A549 (cell line): ENCODE data around the gene ADARB2. TPM values are rescaled to one million over a fixed set of nuclear protein-coding genes. Genes with fewer than 3 reads are reported as not detected.
"Not testable (repeated sequence)": the region's sequence is repeated elsewhere in the genome, so short reads cannot be mapped to it uniquely, and the experiment has no call there.

Experiments used
- ATAC-seq, 2 experiments: fragments of 200-7000 bp in 1 of 2; fragments of >200 bp in 1 of 2; cut with Nextera tagmentation in 1 of 2; cut with Tn5 transposase in 1 of 2; 3 replicates each; pipeline versions ENCODE4 v1.8.0 to v1.9.1; 2018 to 2020; ENCODE audit warnings: mild to moderate bottlenecking in 1 of 2, moderate library complexity in 1 of 2
- CTCF ChIA-PET: fragments of 300-600 bp; sonication (Branson Sonifier 250); formaldehyde crosslinking; extraction: SDS; loops from one replicate; lab custom pipeline; 2021; ENCODE audit warnings: antibody characterized with exemption, inconsistent platforms; lab: Yijun Ruan, JAX
- POLR2A ChIA-PET: fragments of 350-600 bp; formaldehyde crosslinking; extraction: SDS; loops from one replicate; lab custom pipeline; 2021; ENCODE audit warnings: antibody characterized with exemption, inconsistent platforms; lab: Yijun Ruan, JAX
- DNase-seq, 2 experiments: peaks; one replicate each; pipeline versions ENCODE4 v3.0.0 to v3.0.0-alpha.2; 2011 to 2016; ENCODE audit warnings: low read depth in 1 of 2, low spot score in 1 of 2
- FAIRE-seq: peaks from 2 replicates; lab custom pipeline; 2011; peaks lifted over from hg19 to GRCh38; lab: Jason Lieb, UNC
- H3K27ac ChIP-seq, 2 experiments: fragments of >200 bp; sonication (Bioruptor Twin); formaldehyde crosslinking; 3 replicates each; pipeline ENCODE4 v1.5.1; 2016 to 2017
- H3K4me1 ChIP-seq: fragments of >200 bp; sonication (Bioruptor Twin); formaldehyde crosslinking; 3 replicates; pipeline ENCODE4 v1.6.1; 2016
- H3K4me2 ChIP-seq: fragments of >200 bp; sonication (Bioruptor Twin); formaldehyde crosslinking; 3 replicates; pipeline ENCODE4 v1.6.1; 2016
- H3K4me3 ChIP-seq: fragments of >200 bp; sonication (Bioruptor Twin); formaldehyde crosslinking; 3 replicates; pipeline ENCODE4 v1.5.1; 2016
- H3K9me3 ChIP-seq: fragments of >200 bp; sonication (Bioruptor Twin); formaldehyde crosslinking; 3 replicates; pipeline ENCODE4 v1.6.1; 2016
- CBX2 ChIP-seq: fragments of 200-600 bp; sonication (generic); IDR thresholded peaks from 2 replicates; pipeline ENCODE4 v1.6.1; 2016; ENCODE audit warnings: low read depth, mild to moderate bottlenecking, borderline replicate concordance
- CHD2 ChIP-seq: fragments of 150-350 bp; IDR thresholded peaks from 2 replicates; pipeline ENCODE4 v1.6.1; 2014; ENCODE audit warnings: low read length; ENCODE audit not compliant: partially characterized antibody
- CTCF ChIP-seq: fragments of >200 bp; sonication (Bioruptor Twin); formaldehyde crosslinking; IDR thresholded peaks from 3 replicates; pipeline ENCODE4 v1.5.1; 2016
- EHF ChIP-seq: fragments of 250-450 bp; sonication (Bioruptor Pico); IDR thresholded peaks from 2 replicates; pipeline ENCODE4 v1.5.0; 2020; ENCODE audit warnings: mild to moderate bottlenecking
- EHMT2 ChIP-seq: fragments of 200-600 bp; sonication (generic); IDR thresholded peaks from 2 replicates; pipeline ENCODE4 v1.6.1; 2016; ENCODE audit warnings: antibody characterized with exemption, low read depth, mild to moderate bottlenecking, moderate library complexity
- FOSB ChIP-seq: fragments of 250-450 bp; sonication (Bioruptor Pico); IDR thresholded peaks from 2 replicates; pipeline ENCODE4 v1.5.0; 2020; ENCODE audit warnings: mild to moderate bottlenecking, moderate library complexity
- FOXS1 ChIP-seq: fragments of 250-450 bp; sonication (Bioruptor Pico); IDR thresholded peaks from 2 replicates; pipeline ENCODE4 v1.5.0; 2020; ENCODE audit warnings: mild to moderate bottlenecking, moderate library complexity
- HDAC2 ChIP-seq: fragments of 200-600 bp; sonication (generic); IDR thresholded peaks from 2 replicates; pipeline ENCODE4 v1.6.1; 2016
- HEYL ChIP-seq: fragments of 250-450 bp; sonication (Bioruptor Pico); IDR thresholded peaks from 2 replicates; pipeline ENCODE4 v1.8.0; 2021; ENCODE audit warnings: mild to moderate bottlenecking, moderate library complexity
- HMGXB4 ChIP-seq: fragments of 250-450 bp; sonication (Bioruptor Pico); IDR thresholded peaks from 2 replicates; pipeline ENCODE4 v1.5.0; 2021; ENCODE audit warnings: mild to moderate bottlenecking, moderate library complexity, borderline replicate concordance
- JUNB ChIP-seq: fragments of >200 bp; sonication (Bioruptor Twin); formaldehyde crosslinking; IDR thresholded peaks from 2 replicates; pipeline ENCODE4 v1.6.1; 2016
- MAFK ChIP-seq: fragments of 450-650 bp; IDR thresholded peaks from 2 replicates; pipeline ENCODE4 v1.6.1; 2014; ENCODE audit not compliant: partially characterized antibody
- MAZ ChIP-seq: fragments of 150-350 bp; IDR thresholded peaks from 2 replicates; pipeline ENCODE4 v1.6.1; 2014; ENCODE audit warnings: antibody characterized with exemption, low read depth, low read length, borderline replicate concordance
- NFE2L2 ChIP-seq: fragments of 150-350 bp; conservative IDR thresholded peaks from 2 replicates; pipeline ENCODE4 v1.6.1; 2014; ENCODE audit warnings: low read length
- NPAS2 ChIP-seq: fragments of 250-450 bp; sonication (Bioruptor Pico); IDR thresholded peaks from 2 replicates; pipeline ENCODE4 v1.8.0; 2022; ENCODE audit warnings: mild to moderate bottlenecking, moderate library complexity, borderline replicate concordance
- NR3C1 ChIP-seq: fragments of >200 bp; sonication (Bioruptor Twin); formaldehyde crosslinking; IDR thresholded peaks from 3 replicates; pipeline ENCODE4 v1.6.1; 2017
- POLR2A ChIP-seq: IDR thresholded peaks from 2 replicates; pipeline ENCODE4 v1.6.1; 2012; ENCODE audit warnings: mild to moderate bottlenecking, low read length
- RAD21 ChIP-seq, 2 experiments: fragments of >200 bp in 1 of 2; sonication (Bioruptor Twin) in 1 of 2; formaldehyde crosslinking in 1 of 2; IDR thresholded peaks in 1 of 2; conservative IDR thresholded peaks in 1 of 2; 2 replicates in 1 of 2; 3 replicates in 1 of 2; pipeline ENCODE4 v1.6.1; 2012 to 2018; ENCODE audit warnings: inconsistent platforms in 1 of 2
- RARB ChIP-seq: fragments of 250-450 bp; sonication (Bioruptor Pico); IDR thresholded peaks from 2 replicates; pipeline ENCODE4 v1.8.0; 2021; ENCODE audit warnings: mild to moderate bottlenecking, moderate library complexity
- RNF2 ChIP-seq: fragments of 200-600 bp; sonication (generic); IDR thresholded peaks from 2 replicates; pipeline ENCODE4 v1.6.1; 2016; ENCODE audit warnings: low read depth, mild to moderate bottlenecking, antibody characterized with exemption, moderate library complexity, borderline replicate concordance
- TP53 ChIP-seq: fragments of 250-450 bp; sonication (Bioruptor Pico); IDR thresholded peaks from 2 replicates; pipeline ENCODE4 v1.5.0; 2021; ENCODE audit warnings: mild to moderate bottlenecking, moderate library complexity
- ZNF302 ChIP-seq: fragments of 250-450 bp; sonication (Bioruptor Pico); IDR thresholded peaks from 2 replicates; pipeline ENCODE4 v1.9.0; 2021; ENCODE audit warnings: inconsistent platforms, mild to moderate bottlenecking, moderate library complexity
- WGBS: methylation state at CpG from one replicate; pipeline ENCODE4 v1.1.6; 2017; ENCODE audit errors: missing lambda C conversion rate; 5-methylcytosine and 5-hydroxymethylcytosine counted together
- polyA plus RNA-seq, 4 experiments: library from polyadenylated mRNA; depleted of rRNA in 3 of 4; stranded (reverse); fragments of >200 nt; fragmentation: RNase III in 1 of 4; extraction: RNeasy Plus Mini Kit Qiagen cat#74134 plus additional on column Dnase treatment in 1 of 4; gene quantifications; 2 replicates in 3 of 4; 3 replicates in 1 of 4; pipeline ENCODE4 v1.2.3, GENCODE V29; 2011 to 2017

Gene ADARB2
- polyA plus RNA-seq, 2 of the 4 experiments (the other 2 are of a cell fraction) = not detected

GRCh38 chr10:1625079-1625478 is 112.2 kb downstream of the ADARB2 start:
- no peak overlapping the region for H3K4me3 ChIP-seq
- H3K27ac ChIP-seq = no peak overlapping the region
- ChIA-PET POLR2A (interaction anchor here (0.5 kb wide), 1 partner anchor 204 kb away, joined by 4 read pairs; no protein-coding TSS in a partner anchor), CTCF (no interaction called here)
- H3K4me1 ChIP-seq = no peaks in the 10 kb centered on the region
- no peak for ATAC-seq
- H3K4me2 ChIP-seq = no peak overlapping the region
- H3K9me3 ChIP-seq = no peaks in the 10 kb centered on the region
- FAIRE-seq = no peak
- no peak for TF ChIP-seq RNF2
- TF ChIP-seq RARB = no peak
- TF ChIP-seq CHD2 = no peak
- TF ChIP-seq FOSB (CRISPR knock-in tag) = no peak
- no peak for TF ChIP-seq CTCF
- TF ChIP-seq JUNB = no peak
- no peak for DNase-seq
- 59% methylated on average over 9 of the region's 9 CpGs for WGBS

GRCh38 chr10:1624240-1624639 is 113.1 kb downstream of the ADARB2 start:
- Histone ChIP-seq H3K4me2 (no peak overlapping the region), H3K4me3 (no peak overlapping the region), H3K9me3 (no peaks in the 10 kb centered on the region), H3K27ac (no peak overlapping the region), H3K4me1 (no peaks in the 10 kb centered on the region)
- 3% methylated on average over 12 of the region's 12 CpGs for WGBS
- DNase-seq (no peak), ATAC-seq (no peak), FAIRE-seq (no peak)
- no peak for TF ChIP-seq ZNF302 (CRISPR knock-in tag)
- no peak for TF ChIP-seq MAFK
- no peak for TF ChIP-seq FOXS1 (CRISPR knock-in tag)
- no peak for TF ChIP-seq EHF (CRISPR knock-in tag)
- TF ChIP-seq CBX2 = no peak
- TF ChIP-seq NFE2L2 = no peak
- TF ChIP-seq HEYL (CRISPR knock-in tag) = no peak
- TF ChIP-seq NPAS2 (CRISPR knock-in tag) = no peak
- no peak for TF ChIP-seq HMGXB4 (CRISPR knock-in tag)
- TF ChIP-seq MAZ = no peak
- no peak for TF ChIP-seq NR3C1
- TF ChIP-seq HDAC2 = no peak
- TF ChIP-seq TP53 (CRISPR knock-in tag) = no peak
- ChIA-PET POLR2A (no interaction called here), CTCF (no interaction called here)

- CTCF ChIA-PET = no interaction called here
- TF ChIP-seq EHMT2 (no peak), FOSB (CRISPR knock-in tag) (no peak), FOXS1 (CRISPR knock-in tag) (no peak), POLR2A (no peak), TP53 (CRISPR knock-in tag) (no peak), RAD21 (conservative IDR thresholded peaks at IDR 0.05 in 1 of 2, IDR thresholded peaks at IDR 0.05 in 1 of 2) (no peak)
- ATAC-seq = no peak
Observed at GRCh38 chr10:1620803-1621202, 116.5 kb downstream of the ADARB2 start.

GRCh38 chr10:1617376-1618317 is 119.7 kb downstream of the ADARB2 start:
- POLR2A ChIA-PET, H3K4me3 ChIP-seq, H3K27ac ChIP-seq, ATAC-seq, H3K4me1 ChIP-seq, H3K4me2 ChIP-seq, FAIRE-seq, H3K9me3 ChIP-seq, DNase-seq: not testable (repeated sequence)
- WGBS = 0% methylated on average over 5 of the region's 13 CpGs
- CTCF ChIA-PET = interaction anchor here (0.6 kb wide), 1 partner anchor 290 kb away, joined by 5 read pairs; no protein-coding TSS in a partner anchor

More at GRCh38 chr10:1620803-1621202, 116.5 kb downstream of the ADARB2 start:
- no peaks in the 10 kb centered on the region for H3K4me1 ChIP-seq
- DNase-seq = no peak
- H3K9me3 ChIP-seq = no peaks in the 10 kb centered on the region
- no peak overlapping the region for H3K4me2 ChIP-seq
- POLR2A ChIA-PET = no interaction called here
- no peak overlapping the region for H3K27ac ChIP-seq
- FAIRE-seq = no peak
- no peak overlapping the region for H3K4me3 ChIP-seq

- DNase-seq, H3K4me2 ChIP-seq, H3K27ac ChIP-seq, H3K4me3 ChIP-seq, H3K9me3 ChIP-seq, H3K4me1 ChIP-seq, FAIRE-seq, POLR2A ChIA-PET, ATAC-seq, CTCF ChIA-PET: not testable (repeated sequence)
- WGBS = 9% methylated on average over 7 of the region's 9 CpGs
Observed at GRCh38 chr10:1616701-1617100, 120.6 kb downstream of the ADARB2 start.
